ENCODE results near the gene RILP.

RILP gene

GRCh38 chr17:1597861-1598342 is 51.8 kb downstream of the RILP start:
- DNase-seq: no peak
